Liver (tissue), 3 donors: ENCODE data around the gene CPSF6.

Source experiments
- FOXA1 ChIP-seq: IDR thresholded peaks from 2 replicates; pipeline ENCODE4 v1.6.1; 2016; ENCODE audit warnings: antibody characterized with exemption
- GABPA ChIP-seq, 2 donors: IDR thresholded peaks in 1 of 2; conservative IDR thresholded peaks in 1 of 2; 2 replicates each; pipeline ENCODE4 v1.6.1; 2016; ENCODE audit warnings: antibody characterized with exemption in 2 of 2, mild to moderate bottlenecking in 1 of 2, moderate library complexity in 1 of 2
- HNF4G ChIP-seq: IDR thresholded peaks from 2 replicates; pipeline ENCODE4 v1.6.1; 2016; ENCODE audit warnings: antibody characterized with exemption
- JUND ChIP-seq, 2 donors: IDR thresholded peaks; 2 replicates each; pipeline ENCODE4 v1.6.1; 2016; ENCODE audit warnings: antibody characterized with exemption in 2 of 2
- RAD21 ChIP-seq, 2 donors: IDR thresholded peaks; 2 replicates each; pipeline ENCODE4 v1.6.1; 2016; ENCODE audit warnings: antibody characterized with exemption in 2 of 2, mild to moderate bottlenecking in 2 of 2
- RXRA ChIP-seq, 2 donors: IDR thresholded peaks; 2 replicates each; pipeline ENCODE4 v1.6.1; 2017 to 2018; ENCODE audit warnings: antibody characterized with exemption in 2 of 2, mild to moderate bottlenecking in 1 of 2
- SP1 ChIP-seq: IDR thresholded peaks from 2 replicates; pipeline ENCODE4 v1.6.1; 2018; ENCODE audit warnings: antibody characterized with exemption, mild to moderate bottlenecking
- TAF1 ChIP-seq: conservative IDR thresholded peaks from 2 replicates; pipeline ENCODE4 v1.6.1; 2016; ENCODE audit warnings: antibody characterized with exemption, mild to moderate bottlenecking
- TF ChIP-seq, protein P1 (sequence below): fragments of 150-350 bp; IDR thresholded peaks from 2 replicates; pipeline ENCODE4 v1.5.1; 2017; ENCODE audit warnings: improper control_type of control experiment, low read depth, low read length; ENCODE audit not compliant: missing input control
- TF ChIP-seq, protein P2 (sequence below): IDR thresholded peaks from 2 replicates; pipeline ENCODE4 v1.6.1; 2016; ENCODE audit warnings: antibody characterized with exemption
- TF ChIP-seq, protein P3 (sequence below): IDR thresholded peaks from 2 replicates; pipeline ENCODE4 v1.6.1; 2016; ENCODE audit warnings: antibody characterized with exemption
- TF ChIP-seq, protein P4 (sequence below): IDR thresholded peaks from 2 replicates; pipeline ENCODE4 v1.6.1; 2016; ENCODE audit warnings: antibody characterized with exemption, mild to moderate bottlenecking
- TF ChIP-seq, protein P5 (sequence below): IDR thresholded peaks from 2 replicates; pipeline ENCODE4 v1.6.1; 2016; ENCODE audit warnings: antibody characterized with exemption
- donor health status: healthy.
- donor health status: healthy.

DNA sequence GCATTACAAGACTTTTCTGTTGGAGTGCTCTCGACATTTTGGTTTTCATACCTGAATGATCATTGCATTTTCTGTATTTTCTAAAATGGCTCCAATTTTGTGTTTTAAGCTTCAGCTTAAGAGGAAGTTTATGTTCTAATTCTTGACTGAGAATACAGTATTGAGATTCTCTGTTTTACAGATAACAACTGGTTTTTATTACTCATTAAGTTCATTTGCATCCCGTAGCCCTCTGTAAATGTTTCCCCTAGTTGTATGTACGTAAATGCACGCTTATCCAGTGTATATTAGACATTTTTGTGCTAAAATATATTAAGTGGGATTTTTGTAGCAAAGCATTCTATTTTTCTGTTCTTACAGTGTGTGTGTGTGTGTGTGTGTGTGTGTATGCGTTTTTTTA lies 33.1 kb downstream of the CPSF6 start:
- TF ChIP-seq RAD21 (IDR thresholded peaks at IDR 0.05): no peak
- no peak for TF ChIP-seq RXRA (IDR thresholded peaks at IDR 0.05)
- TF ChIP-seq, protein P1, sequence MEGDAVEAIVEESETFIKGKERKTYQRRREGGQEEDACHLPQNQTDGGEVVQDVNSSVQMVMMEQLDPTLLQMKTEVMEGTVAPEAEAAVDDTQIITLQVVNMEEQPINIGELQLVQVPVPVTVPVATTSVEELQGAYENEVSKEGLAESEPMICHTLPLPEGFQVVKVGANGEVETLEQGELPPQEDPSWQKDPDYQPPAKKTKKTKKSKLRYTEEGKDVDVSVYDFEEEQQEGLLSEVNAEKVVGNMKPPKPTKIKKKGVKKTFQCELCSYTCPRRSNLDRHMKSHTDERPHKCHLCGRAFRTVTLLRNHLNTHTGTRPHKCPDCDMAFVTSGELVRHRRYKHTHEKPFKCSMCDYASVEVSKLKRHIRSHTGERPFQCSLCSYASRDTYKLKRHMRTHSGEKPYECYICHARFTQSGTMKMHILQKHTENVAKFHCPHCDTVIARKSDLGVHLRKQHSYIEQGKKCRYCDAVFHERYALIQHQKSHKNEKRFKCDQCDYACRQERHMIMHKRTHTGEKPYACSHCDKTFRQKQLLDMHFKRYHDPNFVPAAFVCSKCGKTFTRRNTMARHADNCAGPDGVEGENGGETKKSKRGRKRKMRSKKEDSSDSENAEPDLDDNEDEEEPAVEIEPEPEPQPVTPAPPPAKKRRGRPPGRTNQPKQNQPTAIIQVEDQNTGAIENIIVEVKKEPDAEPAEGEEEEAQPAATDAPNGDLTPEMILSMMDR: no peak
- TF ChIP-seq, protein P2, sequence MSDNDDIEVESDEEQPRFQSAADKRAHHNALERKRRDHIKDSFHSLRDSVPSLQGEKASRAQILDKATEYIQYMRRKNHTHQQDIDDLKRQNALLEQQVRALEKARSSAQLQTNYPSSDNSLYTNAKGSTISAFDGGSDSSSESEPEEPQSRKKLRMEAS: no peak
- TF ChIP-seq, protein P3, sequence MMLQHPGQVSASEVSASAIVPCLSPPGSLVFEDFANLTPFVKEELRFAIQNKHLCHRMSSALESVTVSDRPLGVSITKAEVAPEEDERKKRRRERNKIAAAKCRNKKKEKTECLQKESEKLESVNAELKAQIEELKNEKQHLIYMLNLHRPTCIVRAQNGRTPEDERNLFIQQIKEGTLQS: no peak
- no peak for TF ChIP-seq GABPA (IDR thresholded peaks at IDR 0.05 in 1 of 2, conservative IDR thresholded peaks at IDR 0.05 in 1 of 2)
- no peak for TF ChIP-seq TAF1
- TF ChIP-seq, protein P4, sequence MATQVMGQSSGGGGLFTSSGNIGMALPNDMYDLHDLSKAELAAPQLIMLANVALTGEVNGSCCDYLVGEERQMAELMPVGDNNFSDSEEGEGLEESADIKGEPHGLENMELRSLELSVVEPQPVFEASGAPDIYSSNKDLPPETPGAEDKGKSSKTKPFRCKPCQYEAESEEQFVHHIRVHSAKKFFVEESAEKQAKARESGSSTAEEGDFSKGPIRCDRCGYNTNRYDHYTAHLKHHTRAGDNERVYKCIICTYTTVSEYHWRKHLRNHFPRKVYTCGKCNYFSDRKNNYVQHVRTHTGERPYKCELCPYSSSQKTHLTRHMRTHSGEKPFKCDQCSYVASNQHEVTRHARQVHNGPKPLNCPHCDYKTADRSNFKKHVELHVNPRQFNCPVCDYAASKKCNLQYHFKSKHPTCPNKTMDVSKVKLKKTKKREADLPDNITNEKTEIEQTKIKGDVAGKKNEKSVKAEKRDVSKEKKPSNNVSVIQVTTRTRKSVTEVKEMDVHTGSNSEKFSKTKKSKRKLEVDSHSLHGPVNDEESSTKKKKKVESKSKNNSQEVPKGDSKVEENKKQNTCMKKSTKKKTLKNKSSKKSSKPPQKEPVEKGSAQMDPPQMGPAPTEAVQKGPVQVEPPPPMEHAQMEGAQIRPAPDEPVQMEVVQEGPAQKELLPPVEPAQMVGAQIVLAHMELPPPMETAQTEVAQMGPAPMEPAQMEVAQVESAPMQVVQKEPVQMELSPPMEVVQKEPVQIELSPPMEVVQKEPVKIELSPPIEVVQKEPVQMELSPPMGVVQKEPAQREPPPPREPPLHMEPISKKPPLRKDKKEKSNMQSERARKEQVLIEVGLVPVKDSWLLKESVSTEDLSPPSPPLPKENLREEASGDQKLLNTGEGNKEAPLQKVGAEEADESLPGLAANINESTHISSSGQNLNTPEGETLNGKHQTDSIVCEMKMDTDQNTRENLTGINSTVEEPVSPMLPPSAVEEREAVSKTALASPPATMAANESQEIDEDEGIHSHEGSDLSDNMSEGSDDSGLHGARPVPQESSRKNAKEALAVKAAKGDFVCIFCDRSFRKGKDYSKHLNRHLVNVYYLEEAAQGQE: no peak
- TF ChIP-seq FOXA1: no peak
- TF ChIP-seq, protein P5, sequence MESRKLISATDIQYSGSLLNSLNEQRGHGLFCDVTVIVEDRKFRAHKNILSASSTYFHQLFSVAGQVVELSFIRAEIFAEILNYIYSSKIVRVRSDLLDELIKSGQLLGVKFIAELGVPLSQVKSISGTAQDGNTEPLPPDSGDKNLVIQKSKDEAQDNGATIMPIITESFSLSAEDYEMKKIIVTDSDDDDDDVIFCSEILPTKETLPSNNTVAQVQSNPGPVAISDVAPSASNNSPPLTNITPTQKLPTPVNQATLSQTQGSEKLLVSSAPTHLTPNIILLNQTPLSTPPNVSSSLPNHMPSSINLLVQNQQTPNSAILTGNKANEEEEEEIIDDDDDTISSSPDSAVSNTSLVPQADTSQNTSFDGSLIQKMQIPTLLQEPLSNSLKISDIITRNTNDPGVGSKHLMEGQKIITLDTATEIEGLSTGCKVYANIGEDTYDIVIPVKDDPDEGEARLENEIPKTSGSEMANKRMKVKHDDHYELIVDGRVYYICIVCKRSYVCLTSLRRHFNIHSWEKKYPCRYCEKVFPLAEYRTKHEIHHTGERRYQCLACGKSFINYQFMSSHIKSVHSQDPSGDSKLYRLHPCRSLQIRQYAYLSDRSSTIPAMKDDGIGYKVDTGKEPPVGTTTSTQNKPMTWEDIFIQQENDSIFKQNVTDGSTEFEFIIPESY: no peak
- no peak for TF ChIP-seq JUND (IDR thresholded peaks at IDR 0.05)
- TF ChIP-seq SP1: no peak
- TF ChIP-seq HNF4G: no peak
